OCI-LY3 (cell line): Measurements from ENCODE around the gene MTUS2.

Source experiments
- H2AFZ ChIP-seq: fragments of 200-600, 300-600 bp; shearing (Covaris generic); 2 replicates; pipeline ENCODE4 v1.6.0; 2014; ENCODE audit warnings: antibody characterized with exemption, low read depth, low read length
- H3K27ac ChIP-seq: fragments of 200-600, 300-600 bp; sonication (generic); 2 replicates; pipeline ENCODE4 v1.5.1; 2014; ENCODE audit warnings: mild to moderate bottlenecking, low read length, moderate library complexity, mixed read lengths
- H3K27me3 ChIP-seq: fragments of 200-600, 300-600 bp; sonication (generic); 2 replicates; pipeline ENCODE4 v1.6.1; 2014; ENCODE audit warnings: low read depth, low read length, mixed read lengths
- H3K36me3 ChIP-seq: fragments of 200-600, 300-600 bp; sonication (generic); replicated peaks from 2 replicates; pipeline ENCODE3; 2014; ENCODE audit warnings: low read depth, low read length, mixed read lengths
- H3K4me1 ChIP-seq: fragments of 300-600, 200-600 bp; sonication (generic); 2 replicates; pipeline ENCODE4 v1.6.1; 2014; ENCODE audit warnings: low read length, mixed read lengths
- H3K4me2 ChIP-seq: fragments of 200-600, 300-600 bp; sonication (generic); 2 replicates; pipeline ENCODE4 v1.6.1; 2014; ENCODE audit warnings: low read length, mixed read lengths
- H3K4me3 ChIP-seq: fragments of 300-600, 200-600 bp; sonication (generic); 2 replicates; pipeline ENCODE4 v1.5.1; 2014; ENCODE audit warnings: antibody characterized with exemption, mild to moderate bottlenecking, low read length, moderate library complexity
- H3K79me2 ChIP-seq: fragments of 300-600, 200-600 bp; shearing (Covaris generic); 2 replicates; pipeline ENCODE4 v1.6.1; 2014; ENCODE audit warnings: mild to moderate bottlenecking, low read length, mixed read lengths
- H3K9ac ChIP-seq: fragments of 300-600, 200-600 bp; shearing (Covaris generic); 2 replicates; pipeline ENCODE4 v1.6.0; 2014; ENCODE audit warnings: mild to moderate bottlenecking, low read length, moderate library complexity
- H3K9me3 ChIP-seq: fragments of 200-600, 300-600 bp; shearing (Covaris generic); 2 replicates; pipeline ENCODE4 v1.6.1; 2014; ENCODE audit warnings: low read length, mixed read lengths; ENCODE audit not compliant: insufficient read depth
- H4K20me1 ChIP-seq: fragments of 200-600, 300-600 bp; sonication (generic); 2 replicates; pipeline ENCODE4 v1.6.1; 2016; ENCODE audit warnings: low read length, mixed read lengths; ENCODE audit not compliant: insufficient read depth
- CTCF ChIP-seq: fragments of 200-600, 300-600 bp; sonication (generic); IDR thresholded peaks from 2 replicates; pipeline ENCODE4 v1.5.1; 2014; ENCODE audit warnings: antibody characterized with exemption, low read length, low read depth
- EZH2phosphoT487 ChIP-seq: fragments of 200-600 bp; shearing (Covaris generic); IDR thresholded peaks from 2 replicates; pipeline ENCODE4 v1.6.1; 2018; ENCODE audit warnings: antibody characterized with exemption, mixed run types, low read depth

Gene MTUS2

GRCh38 chr13:28976195-28976594, 156.1 kb downstream of the MTUS2 start:
- H4K20me1 ChIP-seq = no peaks in the 10 kb centered on the region
- H3K4me1 ChIP-seq = no peaks in the 10 kb centered on the region
- H3K4me3 ChIP-seq = no peak overlapping the region
- no peaks in the 10 kb centered on the region for H3K9me3 ChIP-seq
- H3K4me2 ChIP-seq = no peak overlapping the region
- H3K27me3 ChIP-seq = peaks cover 31% of the 10 kb centered on the region
- no peak overlapping the region for H3K9ac ChIP-seq
- TF ChIP-seq EZH2phosphoT487 (no peak), CTCF (no peak)
- no peaks in the 10 kb centered on the region for H3K79me2 ChIP-seq
- H2AFZ ChIP-seq = no peak overlapping the region
- no peak overlapping the region for H3K27ac ChIP-seq
- H3K36me3 ChIP-seq = no peaks in the 10 kb centered on the region

GRCh38 chr13:28976636-28977035, 156.5 kb downstream of the MTUS2 start:
- Histone ChIP-seq H3K4me3 (no peak overlapping the region), H3K4me2 (no peak overlapping the region), H3K79me2 (no peaks in the 10 kb centered on the region), H3K36me3 (no peaks in the 10 kb centered on the region), H3K27me3 (peaks cover 31% of the 10 kb centered on the region), H3K27ac (no peak overlapping the region), H3K9me3 (no peaks in the 10 kb centered on the region), H4K20me1 (no peaks in the 10 kb centered on the region), H2AFZ (no peak overlapping the region), H3K9ac (no peak overlapping the region), H3K4me1 (no peaks in the 10 kb centered on the region)
- TF ChIP-seq CTCF (no peak), EZH2phosphoT487 (no peak)

GRCh38 chr13:28978574-28978973, 158.4 kb downstream of the MTUS2 start:
- Histone ChIP-seq H3K4me1 (no peaks in the 10 kb centered on the region), H3K27me3 (peaks cover 26% of the 10 kb centered on the region), H3K4me2 (no peak overlapping the region), H3K36me3 (no peaks in the 10 kb centered on the region), H3K9ac (no peak overlapping the region), H3K9me3 (no peaks in the 10 kb centered on the region), H3K27ac (no peak overlapping the region), H2AFZ (no peak overlapping the region), H3K79me2 (no peaks in the 10 kb centered on the region), H3K4me3 (no peak overlapping the region), H4K20me1 (no peaks in the 10 kb centered on the region)
- TF ChIP-seq CTCF (no peak), EZH2phosphoT487 (no peak)

GRCh38 chr13:28981530-28981929, 161.4 kb downstream of the MTUS2 start:
- no peak overlapping the region for H3K4me2 ChIP-seq
- no peak overlapping the region for H2AFZ ChIP-seq
- no peak overlapping the region for H3K9ac ChIP-seq
- no peak overlapping the region for H3K27ac ChIP-seq
- H3K79me2 ChIP-seq = no peaks in the 10 kb centered on the region
- no peaks in the 10 kb centered on the region for H3K4me1 ChIP-seq
- TF ChIP-seq CTCF (no peak), EZH2phosphoT487 (no peak)
- no peaks in the 10 kb centered on the region for H3K36me3 ChIP-seq
- H3K4me3 ChIP-seq = no peak overlapping the region
- H3K27me3 ChIP-seq = peaks cover 12% of the 10 kb centered on the region; the same call in 1 of the 2 replicates
- no peaks in the 10 kb centered on the region for H3K9me3 ChIP-seq
- H4K20me1 ChIP-seq = no peaks in the 10 kb centered on the region
